ENCODE results near the gene DSCAML1. TPM values are rescaled to one million over a fixed set of nuclear protein-coding genes. Genes with fewer than 3 reads are reported as not detected.

The DSCAML1 gene
- total and polyA plus RNA-seq, 10 of the 15 experiments (the other 5 are each of a cell fraction or from before 2014, with no cell fraction given), result 0.03 to 0.18 (median 0.06) TPM; not detected in 1

DNA sequence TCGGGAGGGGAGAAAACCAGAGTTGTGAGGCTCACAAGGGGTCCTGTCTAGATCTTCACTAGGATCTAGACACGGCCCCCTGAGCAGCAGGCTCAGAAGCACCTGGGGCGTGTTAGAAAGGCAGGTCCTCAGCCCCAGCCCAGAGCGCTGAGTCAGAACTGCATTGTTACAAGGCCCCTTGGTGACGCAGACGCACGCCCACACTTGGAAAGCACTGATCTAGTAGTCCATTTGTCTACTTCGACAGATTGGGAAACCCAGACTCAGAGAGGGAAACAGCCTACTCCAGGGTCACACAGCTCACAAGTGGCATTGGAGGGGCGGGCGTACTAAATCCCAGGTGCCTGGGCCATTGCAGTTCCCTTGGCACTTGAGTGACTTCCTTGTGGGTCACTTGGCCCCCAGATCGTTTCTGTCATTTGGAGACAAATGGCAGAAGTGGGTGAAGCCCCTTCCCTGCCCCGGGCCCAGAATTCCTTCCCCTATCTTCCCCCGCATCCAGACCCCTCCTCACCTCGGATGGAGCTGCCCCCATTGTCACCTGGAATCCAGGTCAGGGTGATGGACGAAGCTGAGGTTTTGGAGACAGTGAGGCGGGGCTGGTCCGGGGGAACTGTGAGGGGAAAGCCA is 358.5 kb downstream of the DSCAML1 start (continued):
- peak; percentile 91 for TF ChIP-seq CREM (IDR thresholded peaks at IDR 0.05; ENCODE audit: low read depth)
- no peak for TF ChIP-seq ETV6 (conservative IDR thresholded peaks at IDR 0.05 in 1 of 2, IDR thresholded peaks at IDR 0.05 in 1 of 2; ENCODE audit: borderline replicate concordance in 1 of 2, low read depth in 1 of 2)
- peak; percentile 87; the same call in 1 of the 2 replicates for TF ChIP-seq SMARCA5 (IDR thresholded peaks at IDR 0.05)

DNA sequence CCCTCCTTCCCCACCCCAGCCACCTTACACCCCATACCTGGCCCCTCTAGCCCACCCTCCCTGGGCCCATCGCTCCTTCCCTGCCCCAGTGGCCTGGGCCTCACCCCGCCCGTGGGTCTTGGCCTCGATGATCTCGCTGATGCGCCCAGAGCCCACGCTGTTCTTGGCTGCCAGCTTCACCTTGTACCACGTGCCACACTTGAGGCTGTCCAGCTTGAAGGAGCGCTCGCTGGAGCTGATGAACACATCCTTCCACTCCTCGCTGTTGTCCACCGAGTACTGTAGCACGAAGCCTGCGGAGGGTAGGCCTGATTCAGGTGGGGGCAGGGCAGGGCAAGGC is 359.3 kb downstream of the DSCAML1 start:
- no peak for FAIRE-seq
- WGBS (ENCODE audit: insufficient coverage, insufficient replicate concordance, low lambda C conversion rate, missing lambda C conversion rate), result 57% methylated on average over 13 of the region's 14 CpGs
- intact Hi-C loops (cut with micrococcal nuclease; ENCODE audit: unreplicated experiment), result no loop called here

More for the DNA sequence above, 359.3 kb downstream of the DSCAML1 start:
- in situ Hi-C loops (cut with MboI), result loop anchor here (25.0 kb wide), 1 partner anchor 625 kb away; no protein-coding TSS in a partner anchor
- no peak for TF ChIP-seq TAF1 (IDR thresholded peaks at IDR 0.05; ENCODE audit: borderline replicate concordance, low read depth, low read length)
- TF ChIP-seq IKZF2 (IDR thresholded peaks at IDR 0.05), result no peak
- no peak for TF ChIP-seq HDAC2 (IDR thresholded peaks at IDR 0.05)
- TF ChIP-seq CEBPB (IDR thresholded peaks at IDR 0.05; ENCODE audit: borderline replicate concordance in 1 of 2, low read depth in 2 of 2, low read length in 2 of 2), result no peak
- TF ChIP-seq SRF (IDR thresholded peaks at IDR 0.05; ENCODE audit: low read depth in 2 of 2, low read length in 2 of 2), result no peak
- no peak for TF ChIP-seq ESRRA (IDR thresholded peaks at IDR 0.05; ENCODE audit: low read length)
- TF ChIP-seq KAT2A (conservative IDR thresholded peaks at IDR 0.05; ENCODE audit: control insufficient read depth, low read depth, low read length), result no peak
- TF ChIP-seq, protein P1, sequence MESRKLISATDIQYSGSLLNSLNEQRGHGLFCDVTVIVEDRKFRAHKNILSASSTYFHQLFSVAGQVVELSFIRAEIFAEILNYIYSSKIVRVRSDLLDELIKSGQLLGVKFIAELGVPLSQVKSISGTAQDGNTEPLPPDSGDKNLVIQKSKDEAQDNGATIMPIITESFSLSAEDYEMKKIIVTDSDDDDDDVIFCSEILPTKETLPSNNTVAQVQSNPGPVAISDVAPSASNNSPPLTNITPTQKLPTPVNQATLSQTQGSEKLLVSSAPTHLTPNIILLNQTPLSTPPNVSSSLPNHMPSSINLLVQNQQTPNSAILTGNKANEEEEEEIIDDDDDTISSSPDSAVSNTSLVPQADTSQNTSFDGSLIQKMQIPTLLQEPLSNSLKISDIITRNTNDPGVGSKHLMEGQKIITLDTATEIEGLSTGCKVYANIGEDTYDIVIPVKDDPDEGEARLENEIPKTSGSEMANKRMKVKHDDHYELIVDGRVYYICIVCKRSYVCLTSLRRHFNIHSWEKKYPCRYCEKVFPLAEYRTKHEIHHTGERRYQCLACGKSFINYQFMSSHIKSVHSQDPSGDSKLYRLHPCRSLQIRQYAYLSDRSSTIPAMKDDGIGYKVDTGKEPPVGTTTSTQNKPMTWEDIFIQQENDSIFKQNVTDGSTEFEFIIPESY (IDR thresholded peaks at IDR 0.05), result no peak
- TF ChIP-seq EZH2 (IDR thresholded peaks at IDR 0.05; ENCODE audit: borderline replicate concordance, control insufficient read depth, low read depth, low read length), result no peak
- no peak for TF ChIP-seq IRF4 (IDR thresholded peaks at IDR 0.05; ENCODE audit: low read depth, low read length)
- TF ChIP-seq BCL11A (IDR thresholded peaks at IDR 0.05; ENCODE audit: low read depth, low read length), result no peak
- TF ChIP-seq CBX3 (IDR thresholded peaks at IDR 0.05; ENCODE audit: borderline replicate concordance, low read depth), result no peak
- TF ChIP-seq SMC3 (IDR thresholded peaks at IDR 0.05; ENCODE audit: borderline replicate concordance, low read length), result no peak
- no peak for TF ChIP-seq POU2F2 (IDR thresholded peaks at IDR 0.05; ENCODE audit: borderline replicate concordance, low read depth, low read length)
- no peak for TF ChIP-seq HDAC6 (IDR thresholded peaks at IDR 0.05; ENCODE audit: unreplicated experiment)
- TF ChIP-seq, protein P2, sequence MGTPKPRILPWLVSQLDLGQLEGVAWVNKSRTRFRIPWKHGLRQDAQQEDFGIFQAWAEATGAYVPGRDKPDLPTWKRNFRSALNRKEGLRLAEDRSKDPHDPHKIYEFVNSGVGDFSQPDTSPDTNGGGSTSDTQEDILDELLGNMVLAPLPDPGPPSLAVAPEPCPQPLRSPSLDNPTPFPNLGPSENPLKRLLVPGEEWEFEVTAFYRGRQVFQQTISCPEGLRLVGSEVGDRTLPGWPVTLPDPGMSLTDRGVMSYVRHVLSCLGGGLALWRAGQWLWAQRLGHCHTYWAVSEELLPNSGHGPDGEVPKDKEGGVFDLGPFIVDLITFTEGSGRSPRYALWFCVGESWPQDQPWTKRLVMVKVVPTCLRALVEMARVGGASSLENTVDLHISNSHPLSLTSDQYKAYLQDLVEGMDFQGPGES (IDR thresholded peaks at IDR 0.05), result no peak
- H3K27ac ChIP-seq (ENCODE audit: control insufficient read depth, insufficient read depth), result no peak overlapping the region
- ChIA-PET RAD21 (ENCODE audit: unreplicated experiment) (no interaction called here), POLR2A (no interaction called here), SMC1A (ENCODE audit: uncharacterized antibody, unreplicated experiment) (interaction anchor here (1.3 kb wide), 1 partner anchor 12 kb away, joined by 4 read pairs; no protein-coding TSS in a partner anchor), CTCF (no interaction called here)
- no peak overlapping the region for H3K9ac ChIP-seq (ENCODE audit: control insufficient read depth, insufficient read depth, low read length)
- no peak overlapping the region for H3K4me2 ChIP-seq (ENCODE audit: control insufficient read depth, insufficient read depth)
- no peaks in the 10 kb centered on the region for H4K20me1 ChIP-seq (ENCODE audit: control insufficient read depth, insufficient read depth)
- H3K36me3 ChIP-seq (ENCODE audit: control insufficient read depth in 2 of 2, insufficient read depth in 2 of 2, low read length in 1 of 2), result no peaks in the 10 kb centered on the region
- BruUV-seq (replicated peaks), result no TSS peak
- no peak overlapping the region for H2AFZ ChIP-seq (ENCODE audit: control insufficient read depth, low read depth, low read length)
- DNase-seq (ENCODE audit: low read depth, low spot score) (no peak), ATAC-seq (no peak)
- H3K4me1 ChIP-seq (ENCODE audit: control insufficient read depth, insufficient read depth, low read length), result peaks cover 19% of the 10 kb centered on the region
- H3K4me3 ChIP-seq, result no peak overlapping the region
- no peaks in the 10 kb centered on the region; a peak in 1 of 4 replicates for H3K27me3 ChIP-seq (replicated peaks in 1 of 2; ENCODE audit: control insufficient read depth in 2 of 2, insufficient read depth in 2 of 2, low read length in 1 of 2)
- H3K79me2 ChIP-seq (ENCODE audit: control insufficient read depth, insufficient read depth, low read length), result no peaks in the 10 kb centered on the region
- H3K9me3 ChIP-seq (replicated peaks; ENCODE audit: control insufficient read depth, insufficient read depth, low read length), result no peaks in the 10 kb centered on the region

Measured in GM12878 (cell line).